ENCODE measurements around the gene HOXC11.
A peak's percentile ranks its signal among the peaks of the same experiment; 100 is the strongest.

HOXC11 gene

DNA sequence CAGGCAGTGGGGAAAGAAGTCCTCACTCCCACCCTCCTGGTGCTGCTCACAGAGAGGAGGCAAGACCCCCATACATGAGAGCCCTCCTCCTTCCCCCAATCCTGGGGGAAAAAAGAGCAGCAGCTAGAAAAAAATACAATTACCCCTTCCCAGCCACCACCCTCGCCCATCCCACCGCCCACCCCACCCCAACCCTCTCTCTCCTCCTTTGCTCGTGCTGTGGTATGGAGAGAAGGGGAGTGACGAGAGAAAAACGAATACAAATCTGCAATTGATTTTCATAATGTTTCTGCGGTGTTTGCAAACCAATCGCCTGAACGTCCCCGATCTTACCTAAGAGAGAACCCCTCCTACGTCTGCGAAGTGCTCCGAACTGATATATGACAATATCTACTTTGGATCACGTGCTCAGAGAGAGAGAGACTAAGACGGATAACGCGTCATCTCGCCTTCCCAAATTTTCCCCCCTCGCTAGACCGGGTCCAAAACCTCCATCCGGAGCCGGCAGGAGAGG is at the start of gene HOXC11:
Gene HOXC11 (plus strand): TSS at position 405 of the 514 bp plus-strand sequence. CDS start 116 bp downstream, outside the sequence.
- no peak for DNase-seq

DNA sequence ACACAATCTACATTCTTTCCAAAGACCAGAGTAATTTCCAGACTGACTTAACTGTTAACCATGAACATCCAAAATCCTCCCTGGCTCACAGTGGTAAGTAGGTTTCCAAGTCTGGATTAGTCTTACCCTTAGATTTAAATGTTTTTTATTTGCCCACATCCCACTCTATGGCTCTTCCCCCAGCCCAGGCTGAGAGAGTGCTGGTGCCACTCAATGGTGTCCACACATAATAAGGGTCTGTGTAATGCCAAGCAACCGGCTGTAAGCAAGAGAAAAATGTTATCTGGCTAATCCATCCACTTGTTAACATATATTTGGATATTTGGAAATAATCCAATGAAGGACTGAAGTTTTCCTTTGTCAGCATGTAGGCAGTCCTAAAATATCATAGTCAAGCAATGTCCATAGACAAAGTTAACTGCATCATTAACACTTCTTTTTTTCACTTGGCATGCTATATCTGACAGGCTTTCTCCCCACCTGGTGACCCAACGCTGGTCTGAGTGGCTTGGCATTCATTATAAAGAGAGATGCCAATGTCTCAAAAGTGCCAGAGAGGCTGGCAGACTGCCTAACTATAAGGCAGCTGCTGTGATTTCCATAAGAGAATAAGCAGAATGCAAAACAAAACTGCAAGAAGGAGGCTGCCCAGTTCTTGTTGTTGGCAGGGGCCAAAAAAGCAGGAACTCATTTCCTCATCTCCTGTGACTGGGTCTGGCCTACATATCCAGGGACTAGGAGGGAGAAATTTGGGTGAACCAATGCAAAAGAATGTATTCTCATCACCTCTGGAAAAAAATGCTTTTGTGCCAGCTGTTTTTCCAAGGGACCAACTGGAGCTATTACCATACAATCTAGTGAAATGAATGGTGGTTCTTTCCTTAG is 48.2 kb upstream of the HOXC11 start:
- DNase-seq: no peak

DNA sequence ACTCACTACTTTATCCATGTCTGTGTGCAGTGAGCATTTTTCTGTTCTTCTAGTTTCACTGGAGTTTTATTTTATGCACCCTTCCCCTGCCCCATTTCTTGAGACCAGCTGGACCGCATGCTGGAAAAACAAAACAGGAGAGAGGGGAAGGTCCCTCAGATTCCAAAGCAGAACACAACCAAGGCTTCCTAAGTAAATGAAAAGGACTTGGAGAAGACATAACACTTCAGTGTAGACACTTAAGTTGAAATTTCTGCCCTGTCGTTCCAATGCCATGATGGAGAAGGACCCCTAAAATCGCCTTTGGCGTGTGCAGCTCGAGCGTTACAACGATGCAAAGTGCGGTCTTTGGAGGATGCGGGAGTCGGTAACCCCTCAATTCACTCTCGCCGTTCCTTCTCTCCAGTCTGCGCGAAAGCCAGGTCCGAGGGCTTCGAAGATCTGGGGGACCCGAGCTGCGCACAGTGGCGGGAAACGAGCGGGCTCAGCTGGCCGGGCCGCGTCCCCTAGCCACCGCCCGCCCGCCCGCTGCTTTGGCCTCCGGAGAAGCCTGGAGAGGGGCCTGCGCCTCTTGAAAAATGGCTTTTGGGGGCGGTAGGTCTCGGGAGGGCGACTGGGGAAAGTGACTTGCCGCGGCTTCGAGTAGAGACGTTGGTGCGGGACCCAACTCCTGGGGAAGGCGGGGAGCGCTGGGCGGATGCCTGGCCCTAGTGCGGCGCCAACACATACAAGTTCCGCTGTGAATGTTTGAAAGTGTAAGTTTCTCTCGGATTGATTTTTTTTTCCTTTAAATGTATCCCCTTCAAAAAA is 45.5 kb upstream of the HOXC11 start:
- no peak for DNase-seq

DNA sequence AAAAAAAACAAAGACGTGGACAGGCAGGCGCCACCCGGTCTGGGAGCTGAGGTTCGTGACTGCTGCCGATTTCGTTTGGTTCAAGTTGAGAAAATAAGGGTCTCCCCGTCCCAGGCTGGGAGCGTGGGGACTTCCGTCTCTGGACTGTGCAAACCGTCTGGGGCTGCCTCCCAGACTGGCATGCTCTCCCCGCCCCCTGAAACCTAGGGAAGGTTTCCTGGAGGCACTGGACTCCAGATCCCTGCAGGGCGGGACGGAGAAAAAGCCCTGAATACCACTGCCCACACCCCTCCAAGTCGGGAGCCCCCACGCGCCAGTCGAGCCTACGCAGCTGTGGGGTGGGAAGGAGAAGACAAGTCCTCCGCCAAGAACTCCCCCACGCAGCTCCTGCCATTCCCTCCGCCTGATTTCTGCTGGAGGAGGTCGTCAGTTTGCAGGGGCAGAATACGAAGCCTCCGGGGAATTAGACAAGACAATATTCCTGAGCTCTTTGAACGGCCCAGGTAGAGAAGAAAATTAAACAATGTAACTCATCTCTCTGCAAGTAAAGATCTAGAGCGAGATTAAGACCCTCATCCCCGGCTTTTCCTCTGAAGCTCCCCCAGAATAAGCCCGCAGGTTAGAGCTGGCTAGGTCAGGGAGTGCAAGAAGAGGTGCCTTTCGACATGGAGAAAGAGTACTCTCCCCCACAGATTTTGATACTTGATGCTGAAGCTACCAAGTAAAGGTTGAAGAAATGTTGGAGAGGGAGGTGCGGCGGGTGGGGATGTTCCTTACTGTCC is 44.7 kb upstream of the HOXC11 start:
- DNase-seq: no peak

DNA sequence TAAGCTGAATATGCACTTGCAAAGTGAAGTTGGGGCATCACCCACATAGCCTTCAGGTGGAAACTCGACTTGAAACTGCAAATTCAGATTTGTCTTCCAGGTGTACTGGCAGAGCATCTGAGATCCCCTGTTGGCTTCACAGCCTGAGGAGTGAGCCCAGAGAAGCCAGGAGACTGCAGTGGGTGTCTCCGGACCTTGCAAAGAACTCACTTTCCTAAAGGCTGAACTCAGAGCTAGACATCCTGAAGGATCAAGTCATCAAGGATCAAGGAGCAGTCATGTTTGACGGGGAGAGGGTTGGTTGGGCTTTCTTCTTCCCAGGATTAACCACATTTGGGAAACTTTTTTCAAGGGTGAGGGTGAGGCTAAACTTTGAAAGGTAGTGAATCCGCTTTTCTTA is 43.4 kb upstream of the HOXC11 start:
- DNase-seq: no peak

DNA sequence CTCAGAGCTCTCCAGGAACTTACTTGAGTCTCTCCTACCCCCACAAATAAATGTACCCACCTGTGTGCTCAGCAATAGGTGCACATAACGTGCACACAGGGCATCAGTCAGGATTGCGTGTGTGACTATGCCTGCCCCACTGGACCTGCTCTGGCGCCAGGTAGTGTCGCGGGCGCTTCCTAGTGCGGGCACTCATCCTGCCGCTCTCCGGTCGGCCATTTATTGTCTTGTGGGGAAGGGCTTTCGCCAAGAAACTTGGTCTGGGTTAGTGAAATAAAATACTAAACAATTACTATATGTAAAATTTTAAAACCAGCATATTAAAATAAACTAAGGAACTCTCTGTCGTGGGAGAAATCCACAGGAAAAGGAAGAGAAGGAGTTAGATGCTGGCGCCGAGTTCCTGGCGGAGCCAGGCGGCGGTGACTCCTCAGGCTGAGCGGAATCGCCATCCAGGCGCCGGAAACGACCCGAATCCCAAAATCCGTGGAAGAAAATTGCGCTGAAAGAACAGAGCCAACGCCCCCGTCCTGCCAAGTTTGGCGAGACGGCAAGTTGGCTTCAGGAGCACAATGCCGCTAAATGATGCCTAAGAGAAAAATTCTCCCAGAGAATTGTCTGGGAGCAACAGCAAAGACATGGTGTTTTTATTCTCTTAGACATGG is 42.2 kb upstream of the HOXC11 start:
- no peak for DNase-seq

DNA sequence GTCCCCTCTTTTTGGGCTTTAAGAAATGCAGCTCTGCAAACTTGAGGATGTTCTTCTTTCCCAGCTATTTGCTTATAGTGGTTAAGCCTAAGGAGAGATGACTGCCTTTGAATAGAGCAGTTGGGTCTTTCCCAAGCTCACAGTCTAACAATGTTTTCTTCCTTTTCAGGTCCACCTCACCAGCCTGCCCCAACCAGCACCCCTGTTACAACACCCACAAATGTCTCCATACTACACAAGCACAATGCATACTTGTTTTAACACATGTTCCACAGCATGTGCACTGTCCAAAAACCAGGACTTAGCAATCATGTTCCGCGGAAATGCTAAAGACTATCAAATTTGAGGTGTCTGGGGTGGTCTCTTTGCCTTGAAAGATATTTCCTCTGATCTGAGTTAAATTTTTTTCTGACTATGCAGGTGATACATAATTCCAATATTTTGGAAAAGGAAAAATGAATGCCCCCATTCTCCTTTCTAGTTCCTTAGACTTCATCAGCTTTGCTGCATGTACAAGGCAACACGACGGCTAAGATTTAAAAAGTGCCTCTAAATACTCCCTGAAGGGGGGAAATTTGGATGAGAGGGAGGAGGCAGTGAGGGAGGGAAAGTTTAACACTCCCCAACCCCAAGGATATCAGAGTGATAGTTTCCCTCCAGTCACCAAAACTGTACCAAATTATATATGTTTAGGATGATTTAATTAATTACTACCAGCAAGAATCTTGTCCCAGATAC is 40.9 kb upstream of the HOXC11 start:
- no peak for DNase-seq

DNA sequence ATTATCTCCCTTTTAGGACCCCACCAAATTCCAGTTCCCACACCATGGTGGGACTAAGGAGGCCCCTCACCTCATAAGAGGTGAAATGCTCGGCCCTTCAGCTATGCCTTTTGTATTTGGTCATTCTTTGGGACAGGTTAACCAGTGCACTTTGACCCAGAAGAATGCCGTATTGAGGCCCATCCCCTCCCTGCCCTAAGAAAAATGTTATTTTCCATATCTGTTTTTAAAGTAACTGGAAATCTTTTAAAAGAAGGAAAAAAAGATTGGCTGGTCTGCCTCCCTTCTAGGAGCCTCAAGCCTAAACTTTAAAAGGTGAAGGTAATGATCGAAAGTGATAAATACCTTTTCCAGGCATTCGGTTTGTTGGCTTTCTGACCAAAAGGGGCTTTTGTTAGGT is 40.0 kb upstream of the HOXC11 start:
- DNase-seq: no peak

DNA sequence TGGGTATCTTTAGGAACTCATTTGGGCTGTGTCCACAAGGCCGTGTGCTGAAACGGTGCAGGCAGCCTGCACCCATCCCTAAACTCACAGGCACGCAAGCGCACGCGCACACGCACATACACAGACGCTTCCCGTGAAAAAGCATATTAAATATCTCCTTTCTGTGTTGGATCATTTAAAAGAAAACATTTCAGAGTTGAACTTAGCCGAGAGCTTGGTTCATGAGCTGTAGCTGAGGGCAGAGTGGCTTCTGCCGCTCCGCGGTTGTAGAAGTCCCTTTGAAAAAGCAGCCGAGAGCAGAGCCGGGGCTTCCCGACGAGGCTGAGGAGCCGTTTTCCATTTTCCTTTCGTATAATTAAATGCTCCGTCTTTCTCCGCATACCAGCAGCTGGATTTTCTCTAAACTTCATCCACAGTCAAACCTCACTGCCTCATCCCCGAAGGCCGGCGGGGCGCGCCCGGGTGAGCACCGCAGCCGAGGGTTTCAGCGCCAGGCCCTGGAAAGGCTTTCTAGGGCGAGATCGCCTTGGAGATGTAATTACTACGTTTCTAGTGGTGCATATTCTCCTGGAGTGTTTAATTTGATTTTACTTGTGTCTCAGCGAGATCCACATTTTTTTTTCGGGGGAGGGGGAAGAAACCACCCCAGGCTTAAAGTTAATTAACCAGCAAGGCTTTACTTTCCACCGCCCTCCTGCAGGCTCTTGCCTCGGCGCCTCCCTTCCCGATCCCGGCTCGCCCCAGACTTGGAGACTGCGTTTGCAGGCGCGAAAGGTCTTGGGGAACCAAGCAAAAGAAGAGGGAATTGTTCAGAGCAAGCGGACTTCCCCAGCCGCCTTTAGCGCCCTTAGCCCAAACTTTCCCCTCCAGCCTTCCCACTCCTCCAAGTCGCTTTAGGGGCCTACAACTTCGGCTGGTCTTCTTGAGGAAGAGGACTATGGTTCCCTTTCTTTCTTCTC is 37.3 kb upstream of the HOXC11 start:
- no peak for DNase-seq

DNA sequence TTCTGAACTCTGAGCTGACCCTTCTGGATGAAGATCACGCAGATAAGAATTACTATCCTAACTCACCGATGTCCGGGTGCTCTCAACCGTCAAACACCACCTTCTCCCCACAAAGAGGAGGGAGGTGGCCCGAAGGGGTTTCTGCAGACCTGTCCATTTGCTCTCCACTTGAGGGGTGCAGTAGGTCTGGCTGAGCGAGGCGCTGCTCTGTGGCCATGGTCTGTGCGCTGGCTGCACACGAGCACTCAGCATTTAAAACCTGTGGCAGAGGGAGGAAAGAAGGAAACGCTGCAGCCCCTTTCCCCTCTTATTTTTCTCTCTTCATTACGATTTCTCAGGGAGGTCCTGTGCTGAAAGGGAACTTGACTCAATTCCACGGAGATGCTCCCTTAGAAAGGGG is 35.8 kb upstream of the HOXC11 start:
- DNase-seq: no peak

DNA sequence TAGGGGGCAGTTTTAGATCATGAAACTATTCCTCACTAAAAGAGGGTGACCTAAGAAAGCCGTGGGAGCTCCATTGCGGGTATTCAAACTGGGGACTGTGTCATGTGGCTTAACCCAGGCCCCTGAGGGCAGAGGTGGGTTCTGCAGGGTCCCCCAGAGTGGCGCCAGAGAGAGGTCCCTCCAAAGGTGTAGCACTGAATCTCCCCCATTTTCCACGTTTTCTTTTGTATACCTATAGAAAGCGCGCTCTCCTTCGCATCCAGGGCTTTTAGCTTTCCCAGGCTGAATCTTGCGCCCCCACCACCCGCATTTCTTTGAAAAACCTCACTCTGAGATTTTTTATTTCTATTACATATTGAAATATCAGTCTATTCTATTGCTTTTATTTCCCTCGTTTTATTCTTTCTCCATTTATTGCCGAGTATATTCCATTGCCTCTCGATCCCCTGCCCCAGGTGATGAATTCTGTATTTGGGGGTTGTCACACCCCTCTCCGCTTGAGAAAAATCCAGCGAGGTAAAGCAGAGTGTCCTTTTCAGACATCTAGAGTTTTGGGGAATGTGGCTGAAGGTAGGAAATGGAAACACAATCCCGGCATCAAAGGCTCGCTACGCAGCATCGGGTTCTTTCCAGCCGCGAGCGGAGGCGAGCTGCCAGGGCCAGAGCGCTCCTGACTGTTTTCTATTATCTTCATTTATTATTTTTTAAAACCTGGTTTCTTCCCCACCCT is 35.2 kb upstream of the HOXC11 start:
- no peak for DNase-seq

DNA sequence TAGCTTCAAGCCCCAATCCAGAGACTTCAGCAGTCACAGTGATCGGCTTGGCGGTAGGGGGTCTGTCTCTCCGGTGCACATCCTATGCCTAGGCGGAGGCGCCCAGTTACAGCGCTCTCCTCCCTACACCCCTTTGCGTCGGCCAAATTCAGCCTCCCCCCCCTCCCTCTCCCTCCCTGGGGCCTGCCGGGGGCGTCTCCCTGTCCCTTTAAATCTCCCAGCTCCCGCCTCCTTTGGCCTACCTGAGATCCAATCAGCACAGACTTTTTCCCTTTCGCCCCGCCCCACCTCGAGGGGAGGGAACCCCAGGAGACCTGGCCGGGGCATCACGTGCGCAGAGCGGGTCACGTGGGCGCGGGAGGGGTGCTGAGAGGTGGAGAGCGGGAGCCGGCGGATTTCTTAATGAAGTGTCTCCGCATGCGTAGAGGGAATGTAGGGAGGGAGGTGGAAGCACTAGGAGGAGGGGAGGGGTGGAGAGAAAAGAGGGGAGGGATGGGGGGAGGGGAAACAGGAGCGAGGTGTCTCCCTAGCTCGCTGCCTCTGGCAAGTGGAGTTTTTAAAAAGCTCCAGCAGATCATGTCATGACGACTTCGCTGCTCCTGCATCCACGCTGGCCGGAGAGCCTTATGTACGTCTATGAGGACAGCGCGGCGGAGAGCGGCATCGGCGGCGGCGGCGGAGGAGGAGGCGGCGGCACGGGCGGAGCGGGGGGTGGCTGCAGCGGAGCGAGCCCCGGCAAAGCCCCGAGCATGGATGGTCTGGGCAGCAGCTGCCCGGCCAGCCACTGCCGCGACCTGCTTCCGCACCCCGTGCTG is 34.4 kb upstream of the HOXC11 start, which contains the start of gene HOXC13:
Gene HOXC13 (plus strand): TSS at position 506 of the 815 bp plus-strand sequence. CDS start 76 bp downstream, at position 582.
- peak; percentile 55 for DNase-seq

DNA sequence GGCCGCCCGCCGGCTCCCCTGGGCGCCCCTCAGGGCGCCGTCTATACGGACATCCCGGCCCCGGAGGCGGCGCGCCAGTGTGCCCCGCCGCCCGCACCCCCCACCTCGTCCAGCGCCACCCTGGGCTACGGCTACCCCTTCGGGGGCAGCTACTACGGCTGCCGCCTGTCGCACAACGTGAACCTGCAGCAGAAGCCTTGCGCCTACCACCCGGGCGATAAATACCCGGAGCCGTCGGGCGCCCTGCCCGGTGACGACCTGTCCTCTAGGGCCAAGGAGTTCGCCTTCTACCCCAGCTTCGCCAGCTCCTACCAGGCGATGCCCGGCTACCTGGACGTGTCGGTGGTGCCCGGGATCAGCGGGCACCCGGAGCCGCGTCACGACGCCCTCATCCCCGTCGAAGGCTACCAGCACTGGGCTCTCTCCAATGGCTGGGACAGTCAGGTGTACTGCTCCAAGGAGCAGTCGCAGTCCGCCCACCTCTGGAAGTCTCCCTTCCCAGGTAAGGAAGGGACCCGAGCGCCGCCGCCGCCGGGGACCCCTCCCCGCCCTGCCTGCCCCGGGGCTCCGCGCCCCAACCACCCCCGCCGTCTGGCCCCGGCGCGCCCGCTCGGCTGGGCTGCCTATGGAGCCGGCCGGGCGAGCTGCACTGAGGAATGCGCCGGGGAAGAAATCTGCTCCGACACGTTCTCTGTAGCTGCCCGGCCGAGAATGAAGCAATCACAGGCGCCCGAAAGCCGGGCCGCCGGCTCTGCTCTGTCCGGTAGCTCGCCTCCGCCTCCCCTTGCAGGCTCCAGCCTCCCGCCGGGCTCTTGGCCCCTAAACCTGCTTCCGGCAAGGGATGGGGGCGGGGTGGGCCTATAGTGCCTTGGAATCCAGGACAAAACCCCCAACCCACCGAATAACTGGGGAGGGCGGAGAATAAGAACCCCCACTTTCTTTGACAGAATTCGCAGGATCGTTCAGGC is 33.5 kb upstream of the HOXC11 start:
- DNase-seq: no peak

DNA sequence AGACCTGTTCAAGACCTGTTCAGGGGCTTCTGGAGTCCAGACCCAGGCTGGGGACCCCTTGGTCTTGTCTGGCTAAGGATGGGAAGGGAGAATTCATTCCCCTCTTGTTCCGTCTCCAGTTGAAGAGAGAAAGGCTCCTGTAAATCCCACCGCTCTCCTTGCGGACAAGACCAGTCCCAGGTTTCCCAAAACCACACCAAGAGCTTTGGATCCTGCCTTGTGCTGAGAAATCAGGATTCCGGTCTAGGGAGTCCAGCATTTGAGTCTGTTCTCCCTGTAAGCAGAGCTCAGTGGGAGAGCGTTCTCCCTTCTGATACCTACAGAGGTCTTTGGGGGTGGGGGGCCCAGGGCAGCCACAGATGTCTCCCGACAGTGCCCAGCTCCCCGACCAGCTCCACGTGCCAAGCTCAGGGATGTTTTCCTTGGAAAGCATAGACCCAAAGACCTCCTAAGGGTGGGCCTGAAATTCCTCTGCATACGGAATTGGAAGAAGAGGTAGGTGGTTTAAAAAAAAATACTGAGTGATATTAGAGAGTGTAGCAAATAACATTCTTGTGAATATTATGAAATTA is 32.4 kb upstream of the HOXC11 start:
- no peak for DNase-seq

DNA sequence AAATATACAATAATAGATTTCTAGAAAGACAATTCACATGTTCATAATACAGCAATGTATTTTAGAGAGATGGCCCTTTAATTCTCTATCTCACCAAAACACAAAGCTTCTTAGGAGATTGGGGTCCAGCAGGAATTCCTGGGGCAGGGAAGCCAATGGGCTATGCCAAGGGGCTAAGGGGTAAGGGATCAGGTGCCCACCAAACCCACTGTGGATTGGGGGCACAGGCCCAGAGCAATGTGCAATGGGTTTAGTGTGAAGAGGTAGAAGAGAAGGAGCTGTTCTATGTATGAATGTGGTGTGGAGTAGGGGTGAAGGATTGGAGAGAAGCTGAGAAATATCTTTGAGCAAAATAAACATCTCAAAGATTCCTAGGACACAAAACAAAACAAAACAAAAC is 31.7 kb upstream of the HOXC11 start:
- no peak for DNase-seq

DNA sequence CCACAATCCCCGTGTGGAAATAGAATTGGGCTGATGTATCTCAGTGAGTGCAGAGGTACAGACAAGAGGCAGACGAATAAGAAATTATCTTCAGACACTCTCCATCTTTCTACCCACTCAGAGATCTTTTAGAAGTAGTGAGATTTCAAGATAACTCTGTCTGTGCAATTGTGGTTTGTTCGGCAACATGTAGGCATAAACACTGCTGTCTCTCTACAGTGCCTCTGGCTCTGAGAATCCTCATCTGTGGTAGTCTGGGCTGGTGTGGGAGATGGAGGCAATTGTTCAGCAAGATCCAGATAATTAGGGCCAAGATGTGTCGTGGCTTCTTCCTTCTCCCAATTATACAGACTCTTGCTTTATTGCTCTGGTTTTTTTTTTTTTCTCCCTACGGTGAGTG is 31.2 kb upstream of the HOXC11 start:
- no peak for DNase-seq

DNA sequence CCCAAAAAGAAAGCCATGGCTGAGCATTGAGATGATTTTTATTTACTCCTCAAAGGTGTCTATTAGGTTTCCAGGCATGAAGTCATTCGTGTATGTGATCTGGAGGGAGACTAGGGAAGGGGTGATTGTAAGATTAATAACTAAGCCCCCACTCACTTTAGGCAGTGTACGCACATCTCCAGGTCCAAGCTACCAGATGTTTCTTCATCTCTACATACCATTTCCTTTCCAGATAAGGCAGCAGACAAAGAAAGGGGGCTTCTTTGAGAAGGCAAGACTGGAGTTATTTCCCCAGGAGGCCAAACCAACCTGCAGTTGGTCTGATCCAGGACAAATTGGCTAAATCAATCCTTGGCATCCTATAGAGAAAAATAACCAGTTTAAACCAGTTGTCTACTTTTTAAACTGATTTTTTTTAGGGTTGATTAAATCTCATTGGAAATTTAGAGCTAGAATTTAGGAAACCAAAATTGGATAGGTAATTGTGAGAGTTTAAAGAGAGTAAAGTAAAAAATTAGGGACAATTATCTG is 30.4 kb upstream of the HOXC11 start:
- no peak for DNase-seq
